DND-41 (cell line): ENCODE results near the gene MRPL49.

Source experiments
- ATAC-seq: fragments of 200-7000 bp; cut with Tn5 transposase; 3 replicates; pipeline ENCODE4 v1.9.1; 2021; ENCODE audit warnings: low read depth; ENCODE audit not compliant: insufficient read depth
- DNase-seq: peaks from one replicate; pipeline ENCODE4 v3.0.0-alpha.2; 2020
- H2AFZ ChIP-seq: 2 replicates; pipeline ENCODE4 v1.6.0; 2012; ENCODE audit warnings: low read depth, low read length
- H3K27ac ChIP-seq: 2 replicates; pipeline ENCODE4 v1.5.1; 2012; ENCODE audit warnings: low read length, inconsistent platforms
- H3K27me3 ChIP-seq: fragments of 200-600 bp; sonication (generic); 2 replicates; pipeline ENCODE4 v1.6.0; 2012; ENCODE audit warnings: low read length, mild to moderate bottlenecking, inconsistent platforms; ENCODE audit not compliant: insufficient read depth, poor library complexity
- H3K36me3 ChIP-seq: 2 replicates; pipeline ENCODE4 v1.5.1; 2012; ENCODE audit warnings: low read length, inconsistent platforms; ENCODE audit not compliant: insufficient read depth
- H3K4me1 ChIP-seq: 2 replicates; pipeline ENCODE4 v1.5.1; 2012; ENCODE audit warnings: mild to moderate bottlenecking, low read length; ENCODE audit not compliant: insufficient read depth
- H3K4me2 ChIP-seq: 2 replicates; pipeline ENCODE4 v1.6.0; 2012; ENCODE audit warnings: mild to moderate bottlenecking, moderate library complexity, low read length, inconsistent platforms; ENCODE audit not compliant: insufficient read depth
- H3K4me3 ChIP-seq, 2 experiments: fragments of 200-600 bp in 1 of 2; shearing (Covaris generic) in 1 of 2; 2 replicates each; pipeline ENCODE4 v1.5.1; 2012 to 2016; ENCODE audit warnings: inconsistent platforms in 2 of 2, low read length in 2 of 2, mild to moderate bottlenecking in 2 of 2, low read depth in 1 of 2, moderate library complexity in 1 of 2
- H3K79me2 ChIP-seq: 2 replicates; pipeline ENCODE4 v1.6.0; 2012; ENCODE audit warnings: low read length, inconsistent platforms; ENCODE audit not compliant: insufficient read depth
- H3K9ac ChIP-seq: 2 replicates; pipeline ENCODE4 v1.6.0; 2012; ENCODE audit warnings: low read depth, mild to moderate bottlenecking, inconsistent platforms, low read length, moderate library complexity
- H3K9me3 ChIP-seq: 2 replicates; pipeline ENCODE4 v1.5.1; 2012; ENCODE audit warnings: low read length, moderate library complexity, mild to moderate bottlenecking, inconsistent platforms; ENCODE audit not compliant: insufficient read depth, severe bottlenecking
- H4K20me1 ChIP-seq: 2 replicates; pipeline ENCODE4 v1.6.0; 2012; ENCODE audit warnings: low read length; ENCODE audit not compliant: insufficient read depth
- EZH2 ChIP-seq: IDR thresholded peaks from 3 replicates; pipeline ENCODE4 v1.6.1; 2012; ENCODE audit warnings: borderline replicate concordance, low read depth, mild to moderate bottlenecking, moderate library complexity, low read length, inconsistent platforms; ENCODE audit not compliant: severe bottlenecking
- TF ChIP-seq, protein P1 (sequence below): IDR thresholded peaks from 2 replicates; pipeline ENCODE4 v1.5.1; 2012; ENCODE audit warnings: borderline replicate concordance, low read length, moderate library complexity, mild to moderate bottlenecking; ENCODE audit not compliant: poor library complexity, severe bottlenecking; ENCODE audit errors: extremely low read depth

MRPL49 gene

DNA sequence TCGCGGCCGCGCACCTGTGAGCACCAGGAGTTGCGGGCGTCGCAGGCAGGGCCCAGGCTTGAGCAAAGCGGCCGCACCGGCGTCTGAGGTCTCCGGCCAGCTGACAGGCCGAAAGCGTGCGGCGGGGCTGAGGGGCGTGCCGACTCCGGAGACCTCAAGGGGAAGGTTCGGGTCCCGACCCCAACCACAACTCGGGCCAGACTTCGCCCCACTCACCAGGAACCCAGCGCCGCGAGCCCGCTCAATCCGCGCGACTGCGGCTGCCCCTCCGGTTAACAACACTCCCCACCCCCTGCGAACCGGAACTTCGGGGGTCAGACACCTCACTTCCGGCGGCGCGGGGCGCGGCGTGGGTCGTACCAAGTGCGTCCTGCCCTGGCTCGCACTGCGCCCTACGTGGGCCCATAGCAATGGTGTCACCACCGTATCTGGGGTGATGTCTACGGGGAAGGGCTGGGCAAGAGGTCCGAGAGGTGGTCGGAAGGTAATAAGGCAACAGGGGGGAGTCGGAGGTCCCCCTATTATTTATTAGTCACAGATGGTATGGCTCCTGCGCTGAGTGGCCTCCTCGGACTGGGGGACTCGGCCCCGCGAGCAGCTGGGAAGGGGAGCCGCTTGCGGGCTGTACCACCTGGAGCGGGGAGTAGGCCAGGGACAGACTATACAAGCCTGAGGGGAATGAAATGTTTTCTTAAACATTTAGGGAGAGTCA, 12.3 kb downstream of the MRPL49 start, which contains the start of gene SYVN1:
Gene SYVN1, minus strand, starts transcription at position 280 of the 712 bp plus-strand sequence. CDS start 918 bp downstream, outside the sequence.
- ATAC-seq = peak; percentile 83
- H3K9me3 ChIP-seq = no peaks in the 10 kb centered on the region
- peak; percentile 89 for DNase-seq
- H2AFZ ChIP-seq = peak within 1 kb of the TSS; percentile 96
- peak within 1 kb of the TSS; percentile 83 for H3K4me2 ChIP-seq
- H4K20me1 ChIP-seq = peaks cover 17% of the 10 kb centered on the region
- H3K9ac ChIP-seq = peak within 1 kb of the TSS; percentile 82
- H3K4me3 ChIP-seq = peak within 1 kb of the TSS; percentile 71 to 86
- TF ChIP-seq, protein P1, sequence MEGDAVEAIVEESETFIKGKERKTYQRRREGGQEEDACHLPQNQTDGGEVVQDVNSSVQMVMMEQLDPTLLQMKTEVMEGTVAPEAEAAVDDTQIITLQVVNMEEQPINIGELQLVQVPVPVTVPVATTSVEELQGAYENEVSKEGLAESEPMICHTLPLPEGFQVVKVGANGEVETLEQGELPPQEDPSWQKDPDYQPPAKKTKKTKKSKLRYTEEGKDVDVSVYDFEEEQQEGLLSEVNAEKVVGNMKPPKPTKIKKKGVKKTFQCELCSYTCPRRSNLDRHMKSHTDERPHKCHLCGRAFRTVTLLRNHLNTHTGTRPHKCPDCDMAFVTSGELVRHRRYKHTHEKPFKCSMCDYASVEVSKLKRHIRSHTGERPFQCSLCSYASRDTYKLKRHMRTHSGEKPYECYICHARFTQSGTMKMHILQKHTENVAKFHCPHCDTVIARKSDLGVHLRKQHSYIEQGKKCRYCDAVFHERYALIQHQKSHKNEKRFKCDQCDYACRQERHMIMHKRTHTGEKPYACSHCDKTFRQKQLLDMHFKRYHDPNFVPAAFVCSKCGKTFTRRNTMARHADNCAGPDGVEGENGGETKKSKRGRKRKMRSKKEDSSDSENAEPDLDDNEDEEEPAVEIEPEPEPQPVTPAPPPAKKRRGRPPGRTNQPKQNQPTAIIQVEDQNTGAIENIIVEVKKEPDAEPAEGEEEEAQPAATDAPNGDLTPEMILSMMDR = no peak
- no peak for TF ChIP-seq EZH2
- no peaks in the 10 kb centered on the region for H3K27me3 ChIP-seq
- H3K4me1 ChIP-seq = peaks cover 29% of the 10 kb centered on the region
- peaks cover 37% of the 10 kb centered on the region for H3K36me3 ChIP-seq
- H3K27ac ChIP-seq = peak within 1 kb of the TSS; percentile 100
- peaks cover 26% of the 10 kb centered on the region for H3K79me2 ChIP-seq

- TF ChIP-seq EZH2 = no peak
- TF ChIP-seq, protein P1 = no peak
- Histone ChIP-seq H3K79me2 (peaks cover 26% of the 10 kb centered on the region), H3K36me3 (peaks cover 30% of the 10 kb centered on the region), H3K4me2 (peak overlapping the region; percentile 83), H3K27ac (peak overlapping the region; percentile 100), H3K27me3 (no peaks in the 10 kb centered on the region), H4K20me1 (peaks cover 17% of the 10 kb centered on the region), H3K9me3 (no peaks in the 10 kb centered on the region), H3K4me3 (peak overlapping the region; percentile 71 to 86), H3K9ac (peak overlapping the region; percentile 82), H3K4me1 (peaks cover 29% of the 10 kb centered on the region), H2AFZ (peak overlapping the region; percentile 96)
- ATAC-seq (peak; percentile 90), DNase-seq (peak; percentile 90)
Measured at GRCh38 chr11:65134952-65135632, 13.0 kb downstream of the MRPL49 start.

GRCh38 chr11:65135633-65136145, 13.6 kb downstream of the MRPL49 start:
- Histone ChIP-seq H3K4me3 (peak overlapping the region; percentile 71 to 86), H4K20me1 (peaks cover 17% of the 10 kb centered on the region), H3K79me2 (peaks cover 26% of the 10 kb centered on the region), H3K27ac (peak overlapping the region; percentile 100), H3K36me3 (peaks cover 24% of the 10 kb centered on the region), H3K4me1 (peaks cover 29% of the 10 kb centered on the region), H3K4me2 (peak overlapping the region; percentile 83), H3K9me3 (no peaks in the 10 kb centered on the region), H3K27me3 (peaks cover 5% of the 10 kb centered on the region), H3K9ac (peak overlapping the region; percentile 82), H2AFZ (peak overlapping the region; percentile 96)
- no peak for DNase-seq
- ATAC-seq = no peak
- TF ChIP-seq, protein P1 = no peak
- TF ChIP-seq EZH2 = no peak
